HG02970 (cell line): ENCODE data around the gene CAMK2D.

Source experiments
- ATAC-seq: cut with Tn5 transposase; IDR thresholded peaks from one replicate; pipeline ENCODE4 v1.9.1; 2021; ENCODE audit warnings: mild to moderate bottlenecking, moderate library complexity, moderate number of reproducible peaks; ENCODE audit not compliant: unreplicated experiment, low FRiP score

Gene CAMK2D

DNA sequence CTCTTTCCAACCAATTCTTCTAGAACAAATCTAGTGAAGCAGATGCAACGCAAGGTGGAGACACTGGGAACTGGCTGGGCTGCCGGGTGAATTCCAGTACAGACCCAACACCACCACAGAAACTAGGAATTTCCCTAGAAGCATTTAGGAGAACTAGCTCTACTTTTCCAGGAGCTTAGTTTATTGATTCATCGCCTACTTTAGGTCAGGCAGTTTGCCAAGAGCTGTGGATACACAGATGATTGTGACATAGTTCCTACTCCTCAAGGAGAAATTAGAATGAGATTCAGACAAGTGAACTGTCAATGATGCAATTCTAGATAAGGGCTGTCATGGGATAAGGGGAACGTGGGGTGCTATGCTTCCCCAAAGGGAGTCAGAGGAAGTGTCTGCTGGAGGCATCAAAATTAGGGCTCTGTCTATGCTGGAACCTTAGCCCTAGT, 350.0 kb downstream of the CAMK2D start:
- ATAC-seq: no peak

DNA sequence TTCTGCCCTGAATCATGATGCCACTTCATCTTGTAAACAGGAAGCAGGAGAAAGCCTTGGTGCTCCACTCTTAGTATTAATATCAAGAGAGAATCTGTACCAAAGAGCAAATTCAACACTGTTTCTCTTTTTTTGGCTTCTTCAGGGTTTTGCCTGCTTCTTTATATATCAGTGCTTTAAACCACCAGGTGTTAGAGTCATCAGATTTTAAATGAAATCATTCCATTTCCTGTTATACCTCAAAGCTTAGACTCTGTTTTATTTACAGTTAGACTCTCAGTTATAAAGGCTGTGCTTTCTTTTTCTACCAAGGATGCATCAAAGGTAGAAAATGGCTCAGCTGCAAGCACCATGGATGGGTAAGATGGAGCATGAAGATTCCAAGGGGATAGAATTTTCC, 350.9 kb downstream of the CAMK2D start:
- ATAC-seq: no peak

DNA sequence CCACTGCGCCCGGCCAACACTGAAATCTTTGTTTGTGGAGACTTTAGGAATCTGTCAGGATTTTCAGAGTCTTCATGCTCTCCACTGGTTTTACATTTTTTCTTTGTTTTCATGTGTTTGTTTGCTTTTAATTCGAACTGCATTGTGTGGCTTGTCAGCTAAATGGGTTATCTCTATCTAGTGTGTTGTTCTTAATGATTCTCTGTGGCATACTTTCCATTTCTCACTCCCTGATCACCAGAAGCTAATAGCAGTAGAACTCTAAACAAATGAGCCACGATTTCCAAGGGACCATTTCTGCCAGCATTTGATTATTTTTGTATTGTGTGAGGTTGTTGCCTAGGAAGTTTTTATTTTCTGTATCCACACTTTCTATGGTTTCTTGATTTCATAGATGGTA, 352.4 kb downstream of the CAMK2D start:
- ATAC-seq: no peak

DNA sequence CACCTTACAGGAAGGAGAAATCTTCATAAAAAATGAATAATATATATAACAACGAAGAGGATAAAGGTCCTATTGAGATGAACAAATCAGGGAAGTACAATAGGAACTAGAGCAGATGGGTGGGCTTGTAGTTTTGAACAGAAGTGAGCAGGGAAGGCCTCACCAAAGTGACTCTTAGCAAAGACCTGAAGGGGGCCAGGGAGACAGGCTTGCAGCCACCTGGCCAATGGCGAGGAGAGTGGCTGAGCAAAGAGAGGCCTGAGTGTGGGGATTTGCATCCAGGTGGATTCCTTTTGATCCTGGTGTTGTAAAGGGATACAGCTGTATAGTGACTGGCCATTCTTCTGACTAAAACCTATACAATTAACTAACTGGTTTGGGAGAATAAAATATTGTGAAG, 354.1 kb downstream of the CAMK2D start:
- ATAC-seq: no peak

DNA sequence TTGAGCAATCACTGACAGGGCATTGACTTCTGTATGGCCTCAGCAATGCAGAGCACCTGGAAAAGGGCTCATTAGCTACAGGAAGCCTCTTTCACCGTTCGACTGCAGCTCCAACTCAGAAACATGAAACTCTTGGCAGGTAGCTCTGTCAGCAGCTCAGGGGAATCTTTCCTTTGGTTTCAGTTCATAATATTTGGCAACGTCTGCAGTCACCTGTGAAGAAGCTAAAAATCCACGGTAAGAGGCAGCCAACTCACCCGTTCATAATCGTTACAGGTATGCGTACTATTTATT, 354.9 kb downstream of the CAMK2D start:
- no peak for ATAC-seq

DNA sequence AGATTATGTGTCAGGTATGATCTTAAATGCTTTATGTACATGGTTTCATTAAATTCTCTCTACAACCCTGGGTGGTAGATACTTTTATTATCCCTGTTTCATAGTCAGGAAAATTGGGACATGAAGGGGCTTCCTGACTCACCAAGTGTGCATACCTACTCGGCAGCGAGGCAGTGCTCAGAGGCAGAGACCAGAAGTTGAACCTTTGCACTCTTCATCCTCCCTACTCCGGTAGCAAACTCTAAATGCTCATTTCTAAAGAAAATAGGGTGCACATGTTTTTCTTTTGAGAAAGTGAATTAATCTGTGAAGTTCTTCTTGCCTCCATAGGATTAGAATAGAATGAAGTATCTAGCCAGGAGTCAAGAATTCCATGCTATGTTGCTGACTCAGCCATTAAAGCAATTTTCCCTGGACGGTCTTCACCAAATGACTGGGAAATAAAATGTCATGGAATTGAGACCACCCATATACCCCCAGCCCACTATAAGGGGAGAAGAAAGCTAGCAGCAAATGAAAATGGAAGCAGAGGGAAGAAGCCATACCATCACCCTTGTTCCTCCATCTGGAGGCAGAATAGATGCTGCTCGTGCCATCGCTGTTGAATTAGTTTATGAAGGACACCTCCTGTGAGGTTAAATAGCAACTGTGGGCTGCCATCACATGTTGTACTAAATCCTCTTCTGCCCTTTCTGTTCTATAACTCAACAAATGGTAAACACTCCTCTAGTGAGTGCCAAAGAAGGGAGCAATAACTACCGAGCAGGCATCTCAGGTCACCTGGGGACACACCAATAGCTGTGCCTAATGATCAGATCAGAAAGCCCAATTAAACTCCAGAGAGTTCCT, 355.4 kb downstream of the CAMK2D start:
- no peak for ATAC-seq

DNA sequence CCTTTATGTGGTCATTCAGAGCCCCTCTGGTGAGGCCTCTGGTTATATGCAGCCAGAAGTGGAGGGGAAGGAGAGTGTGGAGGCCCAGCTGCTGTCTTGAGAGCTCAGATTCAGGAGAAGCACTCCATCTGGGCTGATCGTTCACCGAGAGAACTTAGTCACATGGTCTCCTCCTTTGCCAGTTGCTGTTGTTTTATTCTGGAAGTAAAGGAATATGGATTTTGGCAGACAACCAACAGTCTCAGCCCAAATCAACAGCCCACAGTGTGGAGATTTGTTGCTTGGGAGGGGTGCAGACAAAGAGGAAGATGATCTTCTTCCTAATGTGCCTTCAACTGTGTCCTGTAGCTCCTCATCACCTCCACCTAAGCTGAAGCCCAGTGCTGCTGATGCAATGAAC, 356.7 kb downstream of the CAMK2D start:
- no peak for ATAC-seq

DNA sequence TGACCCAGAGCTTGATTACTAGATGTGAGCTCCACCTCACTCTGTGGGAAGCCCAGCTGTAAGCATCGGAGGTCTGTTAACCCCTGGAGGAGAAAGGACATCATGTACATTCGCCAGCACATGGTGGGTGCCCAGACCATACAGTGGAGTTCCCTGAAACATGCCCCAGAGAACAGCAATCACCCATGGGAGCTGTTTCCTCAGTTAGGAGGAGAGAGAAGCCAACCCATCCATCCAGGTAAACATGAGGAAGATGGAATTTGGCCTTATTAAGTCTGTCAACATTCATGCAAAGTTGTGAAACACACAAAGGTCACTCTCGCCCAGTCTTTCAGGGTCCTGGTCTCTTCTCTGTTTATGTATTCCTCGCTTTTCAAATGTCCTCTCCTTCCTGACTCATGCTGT, 357.4 kb downstream of the CAMK2D start:
- ATAC-seq: no peak
